MCF 10A (cell line): ENCODE results near the gene MSL2. TPM values are rescaled to one million over a fixed set of nuclear protein-coding genes. Genes with fewer than 3 reads are reported as not detected.

Experiments used
- Bru-seq: library from RNA; stranded (reverse); fragments of 400-500 nt; gene quantifications from one replicate; lab custom pipeline; 2021; lab: Mats Ljungman, UMichigan
- BruChase-seq, 2 experiments: library from RNA; stranded (reverse); fragments of 400-500 nt; gene quantifications; one replicate each; lab custom pipeline; 2021; lab: Mats Ljungman, UMichigan
- BruUV-seq: library from RNA; stranded (reverse); fragments of 400-500 nt; replicated peaks from 2 replicates; lab custom pipeline; 2021; lab: Mats Ljungman, UMichigan
- CTCF ChIA-PET: fragments of 300-600 bp; sonication (Branson Sonifier 250); formaldehyde crosslinking; extraction: SDS; loops from one replicate; lab custom pipeline; 2021; ENCODE audit warnings: antibody characterized with exemption, inconsistent platforms; lab: Yijun Ruan, JAX
- POLR2A ChIA-PET: fragments of 300-600, 350-650 bp; sonication (Branson Sonifier 250); formaldehyde crosslinking; extraction: SDS; loops from one replicate; lab custom pipeline; 2020; ENCODE audit warnings: antibody characterized with exemption, inconsistent platforms; lab: Yijun Ruan, JAX
- DNase-seq: peaks from one replicate; pipeline ENCODE4 v3.0.0-alpha.2; 2018; ENCODE audit not compliant: unreplicated experiment
- H3K27ac Mint-ChIP-seq: one replicate; pipeline ENCODE4 v1.8.0; 2022; ENCODE audit warnings: mild to moderate bottlenecking, low read depth, mixed read lengths; ENCODE audit not compliant: unreplicated experiment
- H3K27me3 Mint-ChIP-seq: one replicate; pipeline ENCODE4 v1.8.0; 2022; ENCODE audit warnings: mixed read lengths; ENCODE audit not compliant: insufficient read depth, unreplicated experiment
- H3K36me3 Mint-ChIP-seq: one replicate; pipeline ENCODE4 v1.8.0; 2022; ENCODE audit warnings: mild to moderate bottlenecking, moderate library complexity, mixed read lengths; ENCODE audit not compliant: insufficient read depth, unreplicated experiment
- H3K4me1 Mint-ChIP-seq: one replicate; pipeline ENCODE4 v1.8.0; 2022; ENCODE audit warnings: mixed read lengths; ENCODE audit not compliant: insufficient read depth, unreplicated experiment
- H3K4me3 Mint-ChIP-seq: one replicate; pipeline ENCODE4 v1.8.0; 2022; ENCODE audit warnings: mild to moderate bottlenecking, moderate library complexity, mixed read lengths; ENCODE audit not compliant: unreplicated experiment
- H3K9me3 Mint-ChIP-seq: one replicate; pipeline ENCODE4 v1.8.0; 2022; ENCODE audit warnings: mixed read lengths; ENCODE audit not compliant: unreplicated experiment
- intact Hi-C: fragments of 100-400 bp; cut with micrococcal nuclease; formaldehyde crosslinking; loops from 2 replicates; pipeline ENCODE4 v1.14.1; 2022
- long read RNA-seq: library from polyadenylated mRNA; stranded (forward); transcript quantifications from one replicate; pipeline ENCODE4 v2.0.0, GENCODE V29; 2022
- total RNA-seq: library from RNA; stranded (reverse); gene quantifications from 2 replicates; pipeline ENCODE4 v1.2.3, GENCODE V29; 2022
- TF ChIP-seq, protein P1 (sequence below): fragments of 200-600 bp; IDR thresholded peaks from one replicate; pipeline ENCODE4 v1.8.0; 2022; ENCODE audit warnings: antibody characterized with exemption, mild to moderate bottlenecking; ENCODE audit not compliant: unreplicated experiment

Gene MSL2
- total RNA-seq: 24.6 and 33.4 TPM in 2 replicates
- Bru-seq, nascent RNA: percentile 88 among the genes with signal in this experiment
- BruChase-seq, experiment 1, labeled RNA remaining after a 6-hour chase: percentile 83 among the genes with signal in this experiment
- percentile 91 among the genes with signal in this experiment for BruChase-seq, experiment 2, labeled RNA remaining after a 2-hour chase
- long read RNA-seq, full-length matches to known transcripts: 34 of 45 reads
- long read RNA-seq, partial matches to known transcripts: 0 of 45 reads
- long read RNA-seq, other reads (novel, unspliced or antisense): 11 of 45 reads

- CTCF ChIA-PET: interaction anchor here (0.6 to 1.5 kb wide), 8 partner anchors 19 to 1987 kb away, joined by 3 to 6 read pairs (median 4); partner anchors contain the start of gene STAG1
- TF ChIP-seq, protein P1, sequence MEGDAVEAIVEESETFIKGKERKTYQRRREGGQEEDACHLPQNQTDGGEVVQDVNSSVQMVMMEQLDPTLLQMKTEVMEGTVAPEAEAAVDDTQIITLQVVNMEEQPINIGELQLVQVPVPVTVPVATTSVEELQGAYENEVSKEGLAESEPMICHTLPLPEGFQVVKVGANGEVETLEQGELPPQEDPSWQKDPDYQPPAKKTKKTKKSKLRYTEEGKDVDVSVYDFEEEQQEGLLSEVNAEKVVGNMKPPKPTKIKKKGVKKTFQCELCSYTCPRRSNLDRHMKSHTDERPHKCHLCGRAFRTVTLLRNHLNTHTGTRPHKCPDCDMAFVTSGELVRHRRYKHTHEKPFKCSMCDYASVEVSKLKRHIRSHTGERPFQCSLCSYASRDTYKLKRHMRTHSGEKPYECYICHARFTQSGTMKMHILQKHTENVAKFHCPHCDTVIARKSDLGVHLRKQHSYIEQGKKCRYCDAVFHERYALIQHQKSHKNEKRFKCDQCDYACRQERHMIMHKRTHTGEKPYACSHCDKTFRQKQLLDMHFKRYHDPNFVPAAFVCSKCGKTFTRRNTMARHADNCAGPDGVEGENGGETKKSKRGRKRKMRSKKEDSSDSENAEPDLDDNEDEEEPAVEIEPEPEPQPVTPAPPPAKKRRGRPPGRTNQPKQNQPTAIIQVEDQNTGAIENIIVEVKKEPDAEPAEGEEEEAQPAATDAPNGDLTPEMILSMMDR: no peak
- H3K27me3 Mint-ChIP-seq: no peaks in the 10 kb centered on the region
- H3K36me3 Mint-ChIP-seq: peaks cover 23% of the 10 kb centered on the region
- H3K4me1 Mint-ChIP-seq: peaks cover 19% of the 10 kb centered on the region
- no TSS peak for BruUV-seq
- no peaks in the 10 kb centered on the region for H3K9me3 Mint-ChIP-seq
- H3K27ac Mint-ChIP-seq: peak within 1 kb of the TSS; percentile 93
- POLR2A ChIA-PET: interaction anchor here (0.6 to 5.6 kb wide), 39 partner anchors 10 to 1711 kb away, joined by 3 to 43 read pairs (median 4); partner anchors contain the start of genes ANAPC13, CEP63, IL20RB and NCK1
- H3K4me3 Mint-ChIP-seq: peak within 1 kb of the TSS; percentile 82
- DNase-seq: no peak
- intact Hi-C loops: loop anchor here (1.0 to 10.0 kb wide), 4 partner anchors 53 to 199 kb away; partner anchors contain the start of gene PCCB
Measured at GRCh38 chr3:136196064-136196400, at the start of gene MSL2. TSS of gene MSL2 (minus strand) at chr3:136196335. CDS start at chr3:136195113, 1,222 bp downstream.

DNA sequence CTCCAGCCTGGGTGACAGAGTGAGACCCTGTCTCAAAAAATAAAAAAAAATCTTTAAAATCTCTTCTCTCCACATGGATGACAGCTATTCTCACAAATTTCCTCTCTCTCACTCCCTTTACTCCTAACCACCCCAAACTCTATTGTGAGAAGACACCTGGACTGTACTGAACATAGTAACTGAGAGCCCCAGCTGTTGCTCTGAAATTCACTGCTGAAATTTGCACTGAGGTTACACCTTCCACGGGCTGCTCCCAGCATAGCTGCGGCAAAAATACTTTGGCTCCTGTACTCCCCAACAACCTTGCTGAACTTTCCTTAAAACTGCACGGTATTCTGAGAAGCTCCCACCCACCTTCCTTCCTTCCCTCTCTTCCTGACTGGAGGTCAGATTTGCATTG lies 49.6 kb upstream of the MSL2 start:
- TF ChIP-seq, protein P1: no peak
- H3K27ac Mint-ChIP-seq: no peak overlapping the region

GRCh38 chr3:136239094-136239493 lies 43.0 kb upstream of the MSL2 start:
- Mint-ChIP-seq H3K27ac (no peak overlapping the region), H3K4me1 (no peaks in the 10 kb centered on the region), H3K4me3 (no peak overlapping the region), H3K9me3 (no peaks in the 10 kb centered on the region), H3K36me3 (no peaks in the 10 kb centered on the region), H3K27me3 (peaks cover 46% of the 10 kb centered on the region)
- CTCF ChIA-PET: interaction anchor here (0.8 kb wide), 1 partner anchor 10 kb away, joined by 3 read pairs; no protein-coding TSS in a partner anchor
- TF ChIP-seq, protein P1: no peak
- DNase-seq: no peak
- no TSS peak for BruUV-seq
- intact Hi-C loops: no loop called here
- POLR2A ChIA-PET: no interaction called here

More for the DNA sequence above, 49.6 kb upstream of the MSL2 start:
- H3K36me3 Mint-ChIP-seq: no peaks in the 10 kb centered on the region
- no TSS peak for BruUV-seq
- CTCF ChIA-PET: interaction anchor here (0.5 to 0.6 kb wide), 3 partner anchors 8 to 941 kb away, joined by 3 to 6 read pairs (median 4); no protein-coding TSS in a partner anchor
- H3K27me3 Mint-ChIP-seq: peaks cover 16% of the 10 kb centered on the region
- no peaks in the 10 kb centered on the region for H3K9me3 Mint-ChIP-seq
- intact Hi-C loops: no loop called here
- H3K4me3 Mint-ChIP-seq: no peak overlapping the region
- no peak for DNase-seq
- peaks cover 5% of the 10 kb centered on the region for H3K4me1 Mint-ChIP-seq
- POLR2A ChIA-PET: no interaction called here

DNA sequence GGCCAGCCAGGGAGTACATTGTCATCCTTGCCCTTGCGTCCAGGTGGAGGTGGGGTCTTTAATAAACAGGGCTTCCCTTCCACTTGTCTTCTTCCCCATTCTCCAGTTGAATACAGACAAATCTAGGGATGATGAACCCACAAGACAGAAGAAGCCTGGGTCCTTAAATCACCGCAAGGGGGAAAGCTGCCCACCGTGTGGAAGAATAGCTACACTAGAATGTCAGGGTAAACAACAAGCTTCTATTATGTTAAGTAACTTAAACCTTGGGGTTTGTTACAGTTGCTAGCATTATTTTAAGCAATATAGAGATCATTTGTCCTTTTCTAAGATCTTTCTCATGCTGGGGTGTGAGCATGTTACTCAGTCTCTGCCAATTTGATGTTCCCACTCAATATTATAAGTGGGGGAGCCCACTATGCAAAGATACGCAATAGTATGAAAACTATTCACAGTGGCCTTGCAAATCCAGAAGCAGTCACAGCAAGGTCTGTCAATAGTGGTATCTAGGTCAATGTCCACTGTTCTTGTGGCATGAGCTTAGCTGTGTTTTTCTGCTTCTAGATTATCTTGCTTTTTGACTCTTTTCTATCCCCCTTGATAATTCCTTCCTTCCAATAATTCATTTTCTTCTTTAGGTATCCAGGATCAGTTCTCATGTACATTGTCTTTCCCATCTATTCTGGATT lies 42.0 kb upstream of the MSL2 start:
- Mint-ChIP-seq H3K9me3 (no peaks in the 10 kb centered on the region), H3K27ac (no peak overlapping the region), H3K4me1 (no peaks in the 10 kb centered on the region), H3K4me3 (no peak overlapping the region), H3K27me3 (peaks cover 46% of the 10 kb centered on the region), H3K36me3 (no peaks in the 10 kb centered on the region)
- BruUV-seq: no TSS peak
- ChIA-PET CTCF (interaction anchor here (0.7 to 1.2 kb wide), 3 partner anchors 11 to 36 kb away, joined by 3 read pairs; no protein-coding TSS in a partner anchor), POLR2A (no interaction called here)
- intact Hi-C loops: no loop called here
- TF ChIP-seq, protein P1: no peak
- no peak for DNase-seq
